ENCODE measurements around the gene POFUT1.

DNA sequence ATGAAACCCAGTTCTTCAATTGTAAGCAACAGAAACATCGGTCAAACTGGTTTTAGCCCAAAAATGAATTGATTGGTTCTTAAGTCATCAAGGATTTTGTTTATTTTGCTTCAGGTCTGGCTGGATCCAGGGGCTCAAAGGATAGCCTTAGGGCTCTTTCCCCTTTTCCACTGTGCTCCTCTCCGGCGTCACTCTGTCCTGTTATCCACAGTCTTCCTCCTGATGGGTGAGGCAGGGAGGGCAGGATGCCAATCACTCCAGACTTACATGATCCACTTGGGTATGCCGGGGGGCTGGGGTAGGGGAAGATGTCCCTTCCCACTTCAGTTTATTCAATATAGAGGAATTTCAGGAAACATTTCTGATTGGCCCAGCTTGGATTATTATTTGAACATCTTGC, 40.1 kb upstream of the POFUT1 start:
- TF ChIP-seq REPIN1 (tag by site-specific recombination; IDR thresholded peaks at IDR 0.05; ENCODE audit: low read depth) (no peak), ZNF416 (tag by site-specific recombination; IDR thresholded peaks at IDR 0.05) (no peak), ZNF112 (tag by site-specific recombination; IDR thresholded peaks at IDR 0.05) (no peak), SETDB1 (IDR thresholded peaks at IDR 0.05; ENCODE audit: insufficient read length, low read length) (no peak), KLF16 (tag by site-specific recombination; IDR thresholded peaks at IDR 0.05) (no peak), ZFP41 (tag by site-specific recombination; IDR thresholded peaks at IDR 0.05; ENCODE audit: borderline replicate concordance) (no peak), ZNF785 (tag by site-specific recombination; IDR thresholded peaks at IDR 0.05) (no peak), KLF1 (tag by site-specific recombination; IDR thresholded peaks at IDR 0.05) (no peak)
- TF ChIP-seq, protein P1, sequence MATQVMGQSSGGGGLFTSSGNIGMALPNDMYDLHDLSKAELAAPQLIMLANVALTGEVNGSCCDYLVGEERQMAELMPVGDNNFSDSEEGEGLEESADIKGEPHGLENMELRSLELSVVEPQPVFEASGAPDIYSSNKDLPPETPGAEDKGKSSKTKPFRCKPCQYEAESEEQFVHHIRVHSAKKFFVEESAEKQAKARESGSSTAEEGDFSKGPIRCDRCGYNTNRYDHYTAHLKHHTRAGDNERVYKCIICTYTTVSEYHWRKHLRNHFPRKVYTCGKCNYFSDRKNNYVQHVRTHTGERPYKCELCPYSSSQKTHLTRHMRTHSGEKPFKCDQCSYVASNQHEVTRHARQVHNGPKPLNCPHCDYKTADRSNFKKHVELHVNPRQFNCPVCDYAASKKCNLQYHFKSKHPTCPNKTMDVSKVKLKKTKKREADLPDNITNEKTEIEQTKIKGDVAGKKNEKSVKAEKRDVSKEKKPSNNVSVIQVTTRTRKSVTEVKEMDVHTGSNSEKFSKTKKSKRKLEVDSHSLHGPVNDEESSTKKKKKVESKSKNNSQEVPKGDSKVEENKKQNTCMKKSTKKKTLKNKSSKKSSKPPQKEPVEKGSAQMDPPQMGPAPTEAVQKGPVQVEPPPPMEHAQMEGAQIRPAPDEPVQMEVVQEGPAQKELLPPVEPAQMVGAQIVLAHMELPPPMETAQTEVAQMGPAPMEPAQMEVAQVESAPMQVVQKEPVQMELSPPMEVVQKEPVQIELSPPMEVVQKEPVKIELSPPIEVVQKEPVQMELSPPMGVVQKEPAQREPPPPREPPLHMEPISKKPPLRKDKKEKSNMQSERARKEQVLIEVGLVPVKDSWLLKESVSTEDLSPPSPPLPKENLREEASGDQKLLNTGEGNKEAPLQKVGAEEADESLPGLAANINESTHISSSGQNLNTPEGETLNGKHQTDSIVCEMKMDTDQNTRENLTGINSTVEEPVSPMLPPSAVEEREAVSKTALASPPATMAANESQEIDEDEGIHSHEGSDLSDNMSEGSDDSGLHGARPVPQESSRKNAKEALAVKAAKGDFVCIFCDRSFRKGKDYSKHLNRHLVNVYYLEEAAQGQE (tag by site-specific recombination; IDR thresholded peaks at IDR 0.05) = no peak
- TF ChIP-seq, protein P2, sequence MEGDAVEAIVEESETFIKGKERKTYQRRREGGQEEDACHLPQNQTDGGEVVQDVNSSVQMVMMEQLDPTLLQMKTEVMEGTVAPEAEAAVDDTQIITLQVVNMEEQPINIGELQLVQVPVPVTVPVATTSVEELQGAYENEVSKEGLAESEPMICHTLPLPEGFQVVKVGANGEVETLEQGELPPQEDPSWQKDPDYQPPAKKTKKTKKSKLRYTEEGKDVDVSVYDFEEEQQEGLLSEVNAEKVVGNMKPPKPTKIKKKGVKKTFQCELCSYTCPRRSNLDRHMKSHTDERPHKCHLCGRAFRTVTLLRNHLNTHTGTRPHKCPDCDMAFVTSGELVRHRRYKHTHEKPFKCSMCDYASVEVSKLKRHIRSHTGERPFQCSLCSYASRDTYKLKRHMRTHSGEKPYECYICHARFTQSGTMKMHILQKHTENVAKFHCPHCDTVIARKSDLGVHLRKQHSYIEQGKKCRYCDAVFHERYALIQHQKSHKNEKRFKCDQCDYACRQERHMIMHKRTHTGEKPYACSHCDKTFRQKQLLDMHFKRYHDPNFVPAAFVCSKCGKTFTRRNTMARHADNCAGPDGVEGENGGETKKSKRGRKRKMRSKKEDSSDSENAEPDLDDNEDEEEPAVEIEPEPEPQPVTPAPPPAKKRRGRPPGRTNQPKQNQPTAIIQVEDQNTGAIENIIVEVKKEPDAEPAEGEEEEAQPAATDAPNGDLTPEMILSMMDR (tag by site-specific recombination; IDR thresholded peaks at IDR 0.05) = no peak
